Stimulated activated CD4-positive, alpha-beta T cell treated with anti-CD3 and anti-CD28 coated beads, Interleukin-4, amount 100 ng/mL, for 1 hour (primary cell): ENCODE results near the gene EZH2.

Experiments
- DNase-seq: peaks from one replicate; pipeline ENCODE4 v3.0.0-alpha.2; 2020

The EZH2 gene

GRCh38 chr7:148898845-148899484 is 14.9 kb upstream of the EZH2 start:
- no peak for DNase-seq

- DNase-seq: no peak
These were observed 10.5 kb upstream of the EZH2 start for GRCh38 chr7:148894591-148894990.

GRCh38 chr7:148893071-148893470 is 9.0 kb upstream of the EZH2 start:
- DNase-seq: no peak

GRCh38 chr7:148888300-148888699 is 4.2 kb upstream of the EZH2 start:
- DNase-seq: no peak

GRCh38 chr7:148886844-148887243 is 2.8 kb upstream of the EZH2 start:
- no peak for DNase-seq

- DNase-seq: peak; percentile 94
These were observed 370 bp upstream of the EZH2 start for GRCh38 chr7:148884299-148885022.

GRCh38 chr7:148883266-148884048 is 634 bp downstream of the EZH2 start:
- DNase-seq: peak; percentile 58

GRCh38 chr7:148882841-148883265 is 1.2 kb downstream of the EZH2 start:
- DNase-seq: no peak

GRCh38 chr7:148882192-148882591 is 1.9 kb downstream of the EZH2 start:
- DNase-seq: no peak

GRCh38 chr7:148878317-148878716 is 5.8 kb downstream of the EZH2 start:
- DNase-seq: no peak

- no peak for DNase-seq
These were observed 6.6 kb downstream of the EZH2 start for GRCh38 chr7:148877517-148877916.

GRCh38 chr7:148872188-148872587 is 11.9 kb downstream of the EZH2 start:
- no peak for DNase-seq

- DNase-seq: no peak
These were observed 12.5 kb downstream of the EZH2 start for GRCh38 chr7:148871551-148871950.

- no peak for DNase-seq
These were observed 13.1 kb downstream of the EZH2 start for GRCh38 chr7:148871030-148871429.

GRCh38 chr7:148868378-148868674 is 15.8 kb downstream of the EZH2 start:
- DNase-seq: no peak

- no peak for DNase-seq
These were observed 16.3 kb downstream of the EZH2 start for GRCh38 chr7:148867596-148868377.

GRCh38 chr7:148866362-148866761 is 17.7 kb downstream of the EZH2 start:
- DNase-seq: no peak

GRCh38 chr7:148865283-148865682 is 18.8 kb downstream of the EZH2 start:
- no peak for DNase-seq

GRCh38 chr7:148863324-148863723 is 20.8 kb downstream of the EZH2 start:
- no peak for DNase-seq

- no peak for DNase-seq
These were observed 21.6 kb downstream of the EZH2 start for GRCh38 chr7:148862481-148862880.

- no peak for DNase-seq
These were observed 25.6 kb downstream of the EZH2 start for GRCh38 chr7:148858489-148858888.

- no peak for DNase-seq
These were observed 27.2 kb downstream of the EZH2 start for GRCh38 chr7:148856891-148857290.

- no peak for DNase-seq
These were observed 27.6 kb downstream of the EZH2 start for GRCh38 chr7:148856578-148856881.

GRCh38 chr7:148854983-148855382 is 29.1 kb downstream of the EZH2 start:
- no peak for DNase-seq
